ENCODE results near the gene NAPSA.

The NAPSA gene

GRCh38 chr19:50383852-50384684, 18.6 kb upstream of the NAPSA start, which contains the start of gene POLD1:
Gene POLD1, plus strand, starts transcription at chr19:50384347. Its CDS starts 14,505 bp downstream, at chr19:50398852.
- DNase-seq, result peak; percentile 100

GRCh38 chr19:50383001-50383851, 17.8 kb upstream of the NAPSA start:
- no peak for DNase-seq

GRCh38 chr19:50381881-50382729, 16.7 kb upstream of the NAPSA start:
- DNase-seq, result no peak

- no peak for DNase-seq
These were observed 15.3 kb upstream of the NAPSA start for GRCh38 chr19:50380751-50381151.

- DNase-seq, result no peak
These were observed 14.7 kb upstream of the NAPSA start for GRCh38 chr19:50380137-50380536.

- no peak for DNase-seq
These were observed 14.2 kb upstream of the NAPSA start for GRCh38 chr19:50379602-50380001.

GRCh38 chr19:50378863-50379236, 13.4 kb upstream of the NAPSA start:
- no peak for DNase-seq

- no peak for DNase-seq
These were observed 12.9 kb upstream of the NAPSA start for GRCh38 chr19:50378169-50378862.

- no peak for DNase-seq
These were observed 12.1 kb upstream of the NAPSA start for GRCh38 chr19:50377517-50377916.

GRCh38 chr19:50377051-50377461, 11.6 kb upstream of the NAPSA start:
- DNase-seq, result peak; percentile 90

- DNase-seq, result peak; percentile 99
These were observed 11.0 kb upstream of the NAPSA start, which contains the start of gene NR1H2 for GRCh38 chr19:50376166-50377050. Gene NR1H2, plus strand, starts transcription at chr19:50376457. Its CDS starts 1,149 bp downstream, at chr19:50377606.

GRCh38 chr19:50371914-50372475, 6.6 kb upstream of the NAPSA start:
- no peak for DNase-seq

DNA sequence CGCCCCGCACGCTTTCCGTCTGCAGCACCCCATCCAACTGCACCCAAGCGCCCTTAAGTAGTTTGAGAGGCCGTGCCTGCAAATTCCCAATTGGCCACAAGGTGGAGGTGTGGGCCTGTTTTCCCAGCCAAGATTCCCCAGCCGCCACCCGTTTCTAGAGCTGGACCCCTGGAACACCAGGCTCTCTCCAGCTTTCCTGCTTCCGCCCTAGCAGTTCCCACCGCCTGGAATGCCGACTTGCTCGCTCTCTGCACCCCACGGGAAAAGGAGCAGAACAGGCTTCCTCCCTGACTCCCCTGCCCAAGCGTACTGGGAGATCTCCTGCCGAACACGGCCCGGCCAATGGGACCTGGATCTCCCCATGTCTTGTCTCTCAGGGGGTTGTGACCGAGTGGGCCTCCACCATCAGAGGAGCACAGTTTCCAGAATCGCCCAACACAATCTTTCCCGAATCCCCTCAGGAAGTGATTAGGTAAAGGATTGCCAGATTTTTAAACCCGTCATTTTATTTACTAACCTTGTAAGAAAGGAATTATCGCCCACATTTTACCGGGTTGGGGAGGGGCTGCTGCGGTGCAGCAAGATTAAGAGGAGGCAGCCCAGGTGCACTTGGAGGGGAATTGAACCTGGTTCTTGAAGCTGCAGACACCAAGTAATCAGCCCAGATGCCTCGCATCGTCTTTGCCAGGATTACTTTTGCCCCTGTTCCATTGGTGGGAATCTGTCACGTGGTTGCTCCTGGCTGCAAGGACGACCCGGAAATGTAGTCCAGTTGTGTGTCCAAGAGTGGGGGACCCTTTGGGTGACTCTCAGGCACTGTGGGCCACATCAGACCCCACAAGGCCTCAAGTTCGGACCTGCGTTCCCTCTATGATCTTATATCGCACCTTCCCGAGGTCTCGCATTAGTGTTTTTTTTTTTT, 3.5 kb upstream of the NAPSA start:
- DNase-seq, result peak; percentile 84

- no peak for DNase-seq
These were observed 2.6 kb downstream of the NAPSA start for GRCh38 chr19:50362656-50363424.

DNA sequence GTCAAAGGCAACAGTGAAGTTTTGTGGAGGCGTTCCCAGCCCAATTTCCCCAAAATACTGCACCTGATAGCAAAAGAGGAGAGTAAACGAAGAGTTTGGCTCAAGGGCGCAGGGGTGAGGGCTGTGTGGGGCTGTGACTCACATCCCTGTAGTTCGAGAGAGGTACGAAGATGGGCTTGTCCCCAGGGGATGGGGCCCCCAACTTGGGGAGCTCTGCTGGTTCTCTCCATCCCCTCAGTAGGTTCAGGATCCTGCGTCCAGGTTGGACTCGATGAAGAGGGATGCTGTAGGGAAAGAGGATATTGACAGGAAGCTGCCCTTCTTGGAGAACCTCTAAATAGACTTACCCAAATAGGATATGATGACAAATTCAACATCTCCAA, 3.4 kb downstream of the NAPSA start:
- DNase-seq, result no peak

DNA sequence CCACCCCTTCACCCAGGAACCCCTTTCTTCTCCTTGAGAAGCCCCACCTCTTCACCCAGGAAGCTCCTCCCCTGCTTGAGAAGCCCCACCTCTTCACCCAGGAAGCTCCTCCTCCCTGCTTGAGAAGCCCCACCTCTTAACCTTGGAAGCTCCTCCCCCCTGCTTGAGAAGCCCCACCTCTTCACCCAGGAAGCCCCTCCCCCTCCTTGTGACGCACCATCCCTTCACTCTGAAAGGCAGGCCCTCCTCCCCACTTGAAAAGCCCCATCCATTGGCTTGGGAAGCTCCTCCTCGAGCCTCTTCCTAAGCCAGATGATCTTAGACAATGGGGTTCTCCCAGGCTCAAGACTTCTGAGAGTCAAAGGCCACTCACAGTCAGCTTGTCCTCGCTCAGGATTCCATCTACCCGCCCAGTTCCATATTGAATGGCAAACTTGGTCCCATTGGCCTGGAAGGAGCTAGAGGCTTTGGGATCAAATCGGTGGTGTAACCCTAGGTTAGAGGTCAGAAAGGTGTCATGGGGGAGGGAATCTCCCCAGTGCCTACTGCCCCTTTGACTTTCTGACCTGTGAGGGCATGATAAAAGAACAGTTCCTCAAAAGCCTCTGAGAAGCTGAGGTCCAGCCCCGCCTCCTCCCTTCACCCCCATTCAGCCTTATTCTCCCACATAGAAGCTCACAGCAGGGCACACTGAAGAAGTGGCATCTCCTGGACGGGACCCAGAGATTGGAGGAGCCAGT, 4.0 kb downstream of the NAPSA start:
- no peak for DNase-seq

DNA sequence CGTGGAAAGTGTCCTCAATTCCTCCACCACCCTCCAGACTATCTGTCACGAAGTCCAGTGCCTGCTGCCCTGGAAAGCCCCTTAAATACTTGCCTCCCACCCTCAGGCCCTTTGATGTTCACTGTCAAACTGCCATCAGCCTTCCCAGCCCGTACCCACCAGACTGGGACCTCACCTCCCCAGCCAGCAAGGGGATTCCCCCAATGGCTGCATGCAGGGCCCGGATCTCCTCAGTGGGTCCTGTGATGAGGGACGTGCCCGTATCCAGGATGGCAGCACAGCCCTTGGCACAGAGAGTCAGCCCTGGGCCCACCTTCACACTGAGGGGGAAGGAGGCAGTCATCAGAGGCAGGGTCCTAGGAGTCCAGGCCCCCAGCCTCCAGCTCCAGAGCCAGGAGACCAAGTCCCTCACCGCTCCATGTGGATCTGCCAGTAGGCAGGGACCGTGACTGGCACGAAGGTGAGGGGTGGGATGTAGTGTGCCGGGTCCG, 6.1 kb downstream of the NAPSA start:
- no peak for DNase-seq

Measured in NCI-H146 (cell line).